ENCODE results near the gene SLMAP. TPM values are rescaled to one million over a fixed set of nuclear protein-coding genes. Genes with fewer than 3 reads are reported as not detected.

The SLMAP gene
- total RNA-seq, 3 donors from 2014 or later (not counting 1 experiment from before 2014, with no cell fraction given), result 79.4 to 98.6 (median 89.0) TPM

DNA sequence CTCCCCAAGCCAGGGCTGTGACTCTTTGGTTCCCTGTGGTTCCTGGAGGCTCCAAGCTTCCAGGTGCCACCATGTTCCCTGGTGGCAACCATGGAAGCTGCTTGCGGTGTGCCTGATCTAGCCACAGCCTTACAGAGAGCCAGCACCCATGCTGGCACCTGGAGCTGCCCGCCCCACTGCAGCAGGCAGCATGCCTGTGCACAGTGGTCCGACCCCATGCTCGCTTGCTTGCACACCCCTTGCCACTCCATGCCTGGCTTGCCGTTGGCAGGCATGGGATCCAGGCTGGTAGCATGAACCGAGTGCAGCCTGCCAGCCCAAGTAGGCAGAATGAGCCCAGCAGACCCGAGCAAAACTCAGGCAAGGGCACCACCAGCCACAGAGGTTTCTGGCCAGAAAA, 53.9 kb downstream of the SLMAP start:
- no peaks in the 10 kb centered on the region for H3K9me3 ChIP-seq (ENCODE audit: control insufficient read depth, insufficient read depth, low read length)
- no peak overlapping the region for H3K27ac ChIP-seq (ENCODE audit: low read length)
- Mint-ChIP-seq H3K4me3 (no peak overlapping the region), H3K36me3 (no peaks in the 10 kb centered on the region), H3K4me1 (peaks cover 54 to 63% of the 10 kb centered on the region in 2 donors), H3K9me3 (no peaks in the 10 kb centered on the region), H3K27me3 (ENCODE audit: low read depth in 2 of 2) (no peaks in the 10 kb centered on the region), H3K27ac (no peak overlapping the region)
- no peaks in the 10 kb centered on the region for H3K36me3 ChIP-seq (ENCODE audit: control insufficient read depth, insufficient read depth, low read length)
- TF ChIP-seq, protein P1, sequence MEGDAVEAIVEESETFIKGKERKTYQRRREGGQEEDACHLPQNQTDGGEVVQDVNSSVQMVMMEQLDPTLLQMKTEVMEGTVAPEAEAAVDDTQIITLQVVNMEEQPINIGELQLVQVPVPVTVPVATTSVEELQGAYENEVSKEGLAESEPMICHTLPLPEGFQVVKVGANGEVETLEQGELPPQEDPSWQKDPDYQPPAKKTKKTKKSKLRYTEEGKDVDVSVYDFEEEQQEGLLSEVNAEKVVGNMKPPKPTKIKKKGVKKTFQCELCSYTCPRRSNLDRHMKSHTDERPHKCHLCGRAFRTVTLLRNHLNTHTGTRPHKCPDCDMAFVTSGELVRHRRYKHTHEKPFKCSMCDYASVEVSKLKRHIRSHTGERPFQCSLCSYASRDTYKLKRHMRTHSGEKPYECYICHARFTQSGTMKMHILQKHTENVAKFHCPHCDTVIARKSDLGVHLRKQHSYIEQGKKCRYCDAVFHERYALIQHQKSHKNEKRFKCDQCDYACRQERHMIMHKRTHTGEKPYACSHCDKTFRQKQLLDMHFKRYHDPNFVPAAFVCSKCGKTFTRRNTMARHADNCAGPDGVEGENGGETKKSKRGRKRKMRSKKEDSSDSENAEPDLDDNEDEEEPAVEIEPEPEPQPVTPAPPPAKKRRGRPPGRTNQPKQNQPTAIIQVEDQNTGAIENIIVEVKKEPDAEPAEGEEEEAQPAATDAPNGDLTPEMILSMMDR (IDR thresholded peaks at IDR 0.05), result no peak
- H3K27me3 ChIP-seq (ENCODE audit: control insufficient read depth, insufficient read depth, low read length), result no peaks in the 10 kb centered on the region
- peaks cover 11% of the 10 kb centered on the region for H3K4me1 ChIP-seq (ENCODE audit: control insufficient read depth, insufficient read depth, low read length)
- no peak overlapping the region for H3K4me3 ChIP-seq (ENCODE audit: low read length)
- 94% methylated on average over 7 of the region's 7 CpGs for WGBS (ENCODE audit: insufficient coverage)
- ATAC-seq, result no peak
- DNase-seq, result no peak
- intact Hi-C loops (cut with micrococcal nuclease), result no loop called here

DNA sequence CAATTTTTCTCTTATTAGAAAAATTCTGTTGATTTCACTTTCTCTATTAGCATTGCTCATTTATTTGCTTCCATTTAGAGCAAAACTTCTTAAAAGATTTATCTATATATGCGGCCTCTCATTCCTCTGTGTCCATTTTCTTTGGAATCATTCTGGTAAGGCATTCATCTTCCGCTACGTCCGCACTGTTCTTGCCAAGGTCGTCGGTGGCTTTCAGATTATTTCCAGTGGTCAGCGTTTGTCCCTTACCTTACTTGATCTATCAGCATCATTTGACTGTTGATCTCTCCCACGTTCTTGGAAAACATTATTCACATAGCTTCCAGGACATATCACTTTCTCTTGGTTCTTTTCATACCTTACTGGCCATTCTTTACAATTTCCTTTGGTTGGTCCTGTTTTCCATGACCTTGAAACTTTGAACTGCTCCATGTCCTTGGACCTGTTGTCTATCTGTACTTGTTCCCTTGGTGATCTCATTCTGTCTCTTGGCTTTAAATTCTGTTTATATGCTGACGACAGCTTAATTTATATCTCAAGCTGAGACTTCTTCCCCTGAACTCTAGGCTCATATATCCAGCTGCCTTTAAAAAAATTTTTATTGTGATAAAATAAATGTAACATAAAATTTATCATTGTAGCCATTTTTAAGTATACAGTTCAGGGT, 54.5 kb downstream of the SLMAP start:
- no peak overlapping the region for H3K4me3 ChIP-seq (ENCODE audit: low read length)
- no peak overlapping the region for H3K4me3 Mint-ChIP-seq
- TF ChIP-seq, protein P1 (IDR thresholded peaks at IDR 0.05), result no peak
- no peak for DNase-seq
- H3K27me3 ChIP-seq (ENCODE audit: control insufficient read depth, insufficient read depth, low read length), result no peaks in the 10 kb centered on the region
- 94% methylated on average over 9 of the region's 9 CpGs for WGBS (ENCODE audit: insufficient coverage)
- H3K27me3 Mint-ChIP-seq (ENCODE audit: low read depth in 2 of 2), result no peaks in the 10 kb centered on the region
- intact Hi-C loops (cut with micrococcal nuclease), result no loop called here
- H3K36me3 Mint-ChIP-seq, result no peaks in the 10 kb centered on the region
- no peak overlapping the region for H3K27ac ChIP-seq (ENCODE audit: low read length)
- peaks cover 17% of the 10 kb centered on the region for H3K4me1 ChIP-seq (ENCODE audit: control insufficient read depth, insufficient read depth, low read length)
- no peaks in the 10 kb centered on the region for H3K9me3 Mint-ChIP-seq
- H3K4me1 Mint-ChIP-seq, result peaks cover 52 to 61% of the 10 kb centered on the region in 2 donors
- no peak overlapping the region for H3K27ac Mint-ChIP-seq
- no peaks in the 10 kb centered on the region for H3K9me3 ChIP-seq (ENCODE audit: control insufficient read depth, insufficient read depth, low read length)
- no peak for ATAC-seq
- H3K36me3 ChIP-seq (ENCODE audit: control insufficient read depth, insufficient read depth, low read length), result no peaks in the 10 kb centered on the region

DNA sequence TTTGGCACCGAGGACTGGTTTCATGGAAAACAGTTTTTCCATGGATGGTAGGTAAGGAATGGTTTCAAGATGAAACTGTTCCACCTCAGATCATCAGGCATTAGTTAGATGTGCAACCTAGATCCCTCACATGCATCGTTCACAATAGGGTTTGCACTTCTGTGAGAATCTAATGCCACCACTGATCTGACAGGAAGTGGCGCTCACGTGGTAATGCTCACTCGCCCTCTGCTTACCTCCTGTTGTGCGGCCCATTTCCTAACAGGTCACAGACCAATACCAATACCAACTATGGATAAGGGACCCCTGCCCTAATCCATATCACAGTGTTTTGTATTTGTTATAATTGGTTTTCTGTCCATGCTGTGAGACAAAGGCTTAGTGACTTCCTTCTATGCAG, 58.9 kb downstream of the SLMAP start:
- H3K9me3 Mint-ChIP-seq, result no peaks in the 10 kb centered on the region
- TF ChIP-seq, protein P1 (IDR thresholded peaks at IDR 0.05), result no peak
- H3K27ac Mint-ChIP-seq, result peak overlapping the region; percentile 76 to 83
- no peaks in the 10 kb centered on the region for H3K27me3 Mint-ChIP-seq (ENCODE audit: low read depth in 2 of 2)
- peak; percentile 30 to 71 for DNase-seq
- intact Hi-C loops (cut with micrococcal nuclease), result no loop called here
- peaks cover 34 to 38% of the 10 kb centered on the region in 2 donors for H3K4me1 Mint-ChIP-seq
- Histone ChIP-seq H3K9me3 (ENCODE audit: control insufficient read depth, insufficient read depth, low read length) (no peaks in the 10 kb centered on the region), H3K4me1 (ENCODE audit: control insufficient read depth, insufficient read depth, low read length) (peaks cover 18% of the 10 kb centered on the region), H3K27ac (ENCODE audit: low read length) (peak overlapping the region; percentile 54), H3K36me3 (ENCODE audit: control insufficient read depth, insufficient read depth, low read length) (no peaks in the 10 kb centered on the region), H3K27me3 (ENCODE audit: control insufficient read depth, insufficient read depth, low read length) (no peaks in the 10 kb centered on the region), H3K4me3 (ENCODE audit: low read length) (no peak overlapping the region)
- WGBS (ENCODE audit: insufficient coverage), result 31% methylated on average over 5 of the region's 6 CpGs
- no peaks in the 10 kb centered on the region for H3K36me3 Mint-ChIP-seq
- peak overlapping the region; percentile 49 for H3K4me3 Mint-ChIP-seq
- ATAC-seq, result peak; percentile 91 to 97 (median 96)
